MCF 10A (cell line): ENCODE results near the gene DNAJC17. TPM values are rescaled to one million over a fixed set of nuclear protein-coding genes. Genes with fewer than 3 reads are reported as not detected.

Experiments
- BruUV-seq: library from RNA; stranded (reverse); fragments of 400-500 nt; replicated peaks from 2 replicates; lab custom pipeline; 2021; lab: Mats Ljungman, UMichigan
- CTCF ChIA-PET: fragments of 300-600 bp; sonication (Branson Sonifier 250); formaldehyde crosslinking; extraction: SDS; loops from one replicate; lab custom pipeline; 2021; ENCODE audit warnings: antibody characterized with exemption, inconsistent platforms; lab: Yijun Ruan, JAX
- POLR2A ChIA-PET: fragments of 300-600, 350-650 bp; sonication (Branson Sonifier 250); formaldehyde crosslinking; extraction: SDS; loops from one replicate; lab custom pipeline; 2020; ENCODE audit warnings: antibody characterized with exemption, inconsistent platforms; lab: Yijun Ruan, JAX
- DNase-seq: peaks from one replicate; pipeline ENCODE4 v3.0.0-alpha.2; 2018; ENCODE audit not compliant: unreplicated experiment
- H3K27ac Mint-ChIP-seq: one replicate; pipeline ENCODE4 v1.8.0; 2022; ENCODE audit warnings: mild to moderate bottlenecking, low read depth, mixed read lengths; ENCODE audit not compliant: unreplicated experiment
- H3K27me3 Mint-ChIP-seq: one replicate; pipeline ENCODE4 v1.8.0; 2022; ENCODE audit warnings: mixed read lengths; ENCODE audit not compliant: insufficient read depth, unreplicated experiment
- H3K36me3 Mint-ChIP-seq: one replicate; pipeline ENCODE4 v1.8.0; 2022; ENCODE audit warnings: mild to moderate bottlenecking, moderate library complexity, mixed read lengths; ENCODE audit not compliant: insufficient read depth, unreplicated experiment
- H3K4me1 Mint-ChIP-seq: one replicate; pipeline ENCODE4 v1.8.0; 2022; ENCODE audit warnings: mixed read lengths; ENCODE audit not compliant: insufficient read depth, unreplicated experiment
- H3K4me3 Mint-ChIP-seq: one replicate; pipeline ENCODE4 v1.8.0; 2022; ENCODE audit warnings: mild to moderate bottlenecking, moderate library complexity, mixed read lengths; ENCODE audit not compliant: unreplicated experiment
- H3K9me3 Mint-ChIP-seq: one replicate; pipeline ENCODE4 v1.8.0; 2022; ENCODE audit warnings: mixed read lengths; ENCODE audit not compliant: unreplicated experiment
- CTCF ChIP-seq: fragments of 200-600 bp; IDR thresholded peaks from one replicate; pipeline ENCODE4 v1.8.0; 2022; ENCODE audit warnings: antibody characterized with exemption, mild to moderate bottlenecking; ENCODE audit not compliant: unreplicated experiment
- intact Hi-C: fragments of 100-400 bp; cut with micrococcal nuclease; formaldehyde crosslinking; loops from 2 replicates; pipeline ENCODE4 v1.14.1; 2022
- total RNA-seq: library from RNA; stranded (reverse); gene quantifications from 2 replicates; pipeline ENCODE4 v1.2.3, GENCODE V29; 2022

The DNAJC17 gene
- total RNA-seq, 1 experiment from 2014 or later, result 55.1 TPM

GRCh38 chr15:40766906-40767837 is 40.1 kb downstream of the DNAJC17 start:
- Mint-ChIP-seq H3K4me1 (peaks cover 48% of the 10 kb centered on the region), H3K27ac (no peak overlapping the region), H3K9me3 (no peaks in the 10 kb centered on the region), H3K27me3 (no peaks in the 10 kb centered on the region), H3K4me3 (no peak overlapping the region), H3K36me3 (peaks cover 52% of the 10 kb centered on the region)
- intact Hi-C loops, result loop anchor here (10.0 kb wide), 1 partner anchor 172 kb away; the partner anchor contains the start of gene KNL1
- CTCF ChIA-PET, result interaction anchor here (0.5 to 3.0 kb wide), 14 partner anchors 15 to 341 kb away, joined by 3 to 22 read pairs (median 3); partner anchors contain the start of genes SPINT1 and VPS18
- POLR2A ChIA-PET, result interaction anchor here (0.6 to 4.2 kb wide), 11 partner anchors 10 to 127 kb away, joined by 3 to 28 read pairs (median 5); partner anchors contain the start of genes RMDN3, SPINT1 and VPS18
- no peak for TF ChIP-seq CTCF
- no TSS peak for BruUV-seq
- peak; percentile 83 for DNase-seq

- no TSS peak for BruUV-seq
- Mint-ChIP-seq H3K27me3 (no peaks in the 10 kb centered on the region), H3K4me1 (peaks cover 43% of the 10 kb centered on the region), H3K4me3 (peak overlapping the region; percentile 7), H3K36me3 (peaks cover 46% of the 10 kb centered on the region), H3K9me3 (no peaks in the 10 kb centered on the region), H3K27ac (no peak overlapping the region)
- intact Hi-C loops, result loop anchor here (10.0 kb wide), 1 partner anchor 172 kb away; the partner anchor contains the start of gene KNL1
- ChIA-PET CTCF (interaction anchor here (0.6 to 3.0 kb wide), 13 partner anchors 14 to 340 kb away, joined by 3 to 22 read pairs (median 3); partner anchors contain the start of genes SPINT1 and VPS18), POLR2A (interaction anchor here (0.6 to 4.2 kb wide), 12 partner anchors 10 to 128 kb away, joined by 3 to 28 read pairs (median 5); partner anchors contain the start of genes RMDN3, SPINT1 and VPS18)
- no peak for TF ChIP-seq CTCF
- DNase-seq, result peak; percentile 49
These were observed 41.0 kb downstream of the DNAJC17 start for GRCh38 chr15:40766194-40766815.

GRCh38 chr15:40764629-40765103 is 42.6 kb downstream of the DNAJC17 start:
- no peak for TF ChIP-seq CTCF
- intact Hi-C loops, result loop anchor here (10.0 kb wide), 1 partner anchor 170 kb away; the partner anchor contains the start of gene KNL1
- POLR2A ChIA-PET, result interaction anchor here (0.6 to 4.2 kb wide), 13 partner anchors 9 to 961 kb away, joined by 3 to 28 read pairs (median 4); partner anchors contain the start of genes DNAJC17, RAD51, RMDN3 and SPINT1
- H3K36me3 Mint-ChIP-seq, result peaks cover 37% of the 10 kb centered on the region
- H3K27ac Mint-ChIP-seq, result peak overlapping the region; percentile 88
- CTCF ChIA-PET, result interaction anchor here (0.6 to 0.7 kb wide), 4 partner anchors 20 to 177 kb away, joined by 3 to 4 read pairs (median 3); no protein-coding TSS in a partner anchor
- H3K9me3 Mint-ChIP-seq, result no peaks in the 10 kb centered on the region
- H3K4me3 Mint-ChIP-seq, result peak overlapping the region; percentile 68
- H3K4me1 Mint-ChIP-seq, result peaks cover 31% of the 10 kb centered on the region
- peak; percentile 31 for DNase-seq
- BruUV-seq, result TSS peak; percentile 13
- no peaks in the 10 kb centered on the region for H3K27me3 Mint-ChIP-seq
